GM23248 (cell line): ENCODE results near the gene TRIM65.

Experiments used
- EZH2 ChIP-seq: fragments of 200-600 bp; sonication (generic); IDR thresholded peaks from 2 replicates; pipeline ENCODE4 v1.6.1; 2018; ENCODE audit warnings: antibody characterized with exemption, mild to moderate bottlenecking; ENCODE audit not compliant: insufficient read depth, poor library complexity, severe bottlenecking
- EZH2phosphoT487 ChIP-seq: fragments of 200-600 bp; sonication (generic); IDR thresholded peaks from 2 replicates; pipeline ENCODE4 v1.6.1; 2018; ENCODE audit warnings: antibody characterized with exemption, moderate library complexity, mild to moderate bottlenecking, low read depth; ENCODE audit not compliant: insufficient read depth

GRCh38 chr17:75922963-75923874, 26.5 kb upstream of the TRIM65 start:
- TF ChIP-seq EZH2 (no peak), EZH2phosphoT487 (no peak)
